Brain pericyte (primary cell): ENCODE measurements around the gene ANKRD23.
"Not testable (repeated sequence)": the region's sequence is repeated elsewhere in the genome, so short reads cannot be mapped to it uniquely, and the experiment has no call there.

Source experiments
- DNase-seq: peaks from one replicate; pipeline ENCODE4 v3.0.0-alpha.2; 2012; ENCODE audit warnings: low read depth, low spot score

Gene ANKRD23

GRCh38 chr2:96843538-96844268, at the start of gene ANKRD23:
Gene ANKRD23, minus strand, starts transcription at chr2:96844021. Its CDS starts 29 bp downstream, at chr2:96843992.
- DNase-seq, result no peak

GRCh38 chr2:96891591-96892333, 47.9 kb upstream of the ANKRD23 start:
- no peak for DNase-seq

GRCh38 chr2:96890726-96891385, 47.0 kb upstream of the ANKRD23 start:
- DNase-seq, result no peak

- DNase-seq, result no peak
Measured at GRCh38 chr2:96890252-96890651, 46.4 kb upstream of the ANKRD23 start.

- DNase-seq, result not testable (repeated sequence)
Measured at GRCh38 chr2:96889502-96889901, 45.7 kb upstream of the ANKRD23 start.

- no peak for DNase-seq
Measured at GRCh38 chr2:96888072-96889011, 44.5 kb upstream of the ANKRD23 start.

GRCh38 chr2:96887493-96888012, 43.7 kb upstream of the ANKRD23 start:
- no peak for DNase-seq

- no peak for DNase-seq
Measured at GRCh38 chr2:96885432-96886347, 41.9 kb upstream of the ANKRD23 start.

GRCh38 chr2:96884299-96885094, 40.7 kb upstream of the ANKRD23 start:
- no peak for DNase-seq

- no peak for DNase-seq
Measured at GRCh38 chr2:96883306-96883705, 39.5 kb upstream of the ANKRD23 start.

- no peak for DNase-seq
Measured at GRCh38 chr2:96882906-96883305, 39.1 kb upstream of the ANKRD23 start.

GRCh38 chr2:96882230-96882629, 38.4 kb upstream of the ANKRD23 start:
- no peak for DNase-seq

- no peak for DNase-seq
Measured at GRCh38 chr2:96881349-96882195, 37.8 kb upstream of the ANKRD23 start.

- DNase-seq, result no peak
Measured at GRCh38 chr2:96880891-96881273, 37.1 kb upstream of the ANKRD23 start.

GRCh38 chr2:96879545-96880040, 35.8 kb upstream of the ANKRD23 start:
- DNase-seq, result no peak

GRCh38 chr2:96878796-96879544, 35.1 kb upstream of the ANKRD23 start:
- no peak for DNase-seq

GRCh38 chr2:96878171-96878570, 34.4 kb upstream of the ANKRD23 start:
- DNase-seq, result no peak
